ENCODE results near the gene TSC22D2. TPM values are rescaled to one million over a fixed set of nuclear protein-coding genes. Genes with fewer than 3 reads are reported as not detected.

Gene TSC22D2
- total RNA-seq, 3 donors from 2014 or later (not counting 1 experiment from before 2014, with no cell fraction given): 50.1 to 66.3 (median 63.0) TPM

GRCh38 chr3:150372722-150373121, 35.4 kb upstream of the TSC22D2 start:
- DNase-seq: peak in 1 of 2 donors; percentile 24
- Histone ChIP-seq H3K27me3 (ENCODE audit: control insufficient read depth, insufficient read depth, low read length) (no peaks in the 10 kb centered on the region), H3K4me1 (ENCODE audit: control insufficient read depth, insufficient read depth, low read length) (no peaks in the 10 kb centered on the region), H3K27ac (ENCODE audit: low read length) (no peak overlapping the region), H3K4me3 (ENCODE audit: low read length) (no peak overlapping the region), H3K9me3 (ENCODE audit: control insufficient read depth, insufficient read depth, low read length) (no peaks in the 10 kb centered on the region), H3K36me3 (ENCODE audit: control insufficient read depth, insufficient read depth, low read length) (no peaks in the 10 kb centered on the region)
- intact Hi-C loops (cut with micrococcal nuclease): no loop called here
- no peaks in the 10 kb centered on the region for H3K9me3 Mint-ChIP-seq
- no peaks in the 10 kb centered on the region for H3K27me3 Mint-ChIP-seq (ENCODE audit: low read depth in 2 of 2)
- ATAC-seq: peak in 2 of 3 donors; percentile 26 to 34
- peak overlapping the region; percentile 10 for H3K4me3 Mint-ChIP-seq
- H3K27ac Mint-ChIP-seq: no peak overlapping the region
- H3K4me1 Mint-ChIP-seq: peaks cover 5 to 7% of the 10 kb centered on the region in 2 donors
- WGBS (ENCODE audit: insufficient coverage): 100% methylated on average over 1 of the region's 1 CpG
- TF ChIP-seq, protein P1, sequence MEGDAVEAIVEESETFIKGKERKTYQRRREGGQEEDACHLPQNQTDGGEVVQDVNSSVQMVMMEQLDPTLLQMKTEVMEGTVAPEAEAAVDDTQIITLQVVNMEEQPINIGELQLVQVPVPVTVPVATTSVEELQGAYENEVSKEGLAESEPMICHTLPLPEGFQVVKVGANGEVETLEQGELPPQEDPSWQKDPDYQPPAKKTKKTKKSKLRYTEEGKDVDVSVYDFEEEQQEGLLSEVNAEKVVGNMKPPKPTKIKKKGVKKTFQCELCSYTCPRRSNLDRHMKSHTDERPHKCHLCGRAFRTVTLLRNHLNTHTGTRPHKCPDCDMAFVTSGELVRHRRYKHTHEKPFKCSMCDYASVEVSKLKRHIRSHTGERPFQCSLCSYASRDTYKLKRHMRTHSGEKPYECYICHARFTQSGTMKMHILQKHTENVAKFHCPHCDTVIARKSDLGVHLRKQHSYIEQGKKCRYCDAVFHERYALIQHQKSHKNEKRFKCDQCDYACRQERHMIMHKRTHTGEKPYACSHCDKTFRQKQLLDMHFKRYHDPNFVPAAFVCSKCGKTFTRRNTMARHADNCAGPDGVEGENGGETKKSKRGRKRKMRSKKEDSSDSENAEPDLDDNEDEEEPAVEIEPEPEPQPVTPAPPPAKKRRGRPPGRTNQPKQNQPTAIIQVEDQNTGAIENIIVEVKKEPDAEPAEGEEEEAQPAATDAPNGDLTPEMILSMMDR (IDR thresholded peaks at IDR 0.05): no peak
- H3K36me3 Mint-ChIP-seq: no peaks in the 10 kb centered on the region

- TF ChIP-seq, protein P1 (IDR thresholded peaks at IDR 0.05): no peak
- H3K27ac ChIP-seq (ENCODE audit: low read length): no peak overlapping the region
- no peak for ATAC-seq
- no peaks in the 10 kb centered on the region for H3K4me1 ChIP-seq (ENCODE audit: control insufficient read depth, insufficient read depth, low read length)
- WGBS (ENCODE audit: insufficient coverage): 54% methylated on average over 2 of the region's 4 CpGs
- no peaks in the 10 kb centered on the region for H3K27me3 Mint-ChIP-seq (ENCODE audit: low read depth in 2 of 2)
- peaks cover 5 to 7% of the 10 kb centered on the region in 2 donors for H3K4me1 Mint-ChIP-seq
- no peaks in the 10 kb centered on the region for H3K9me3 Mint-ChIP-seq
- no peaks in the 10 kb centered on the region for H3K9me3 ChIP-seq (ENCODE audit: control insufficient read depth, insufficient read depth, low read length)
- H3K36me3 Mint-ChIP-seq: no peaks in the 10 kb centered on the region
- DNase-seq: no peak
- intact Hi-C loops (cut with micrococcal nuclease): no loop called here
- H3K4me3 ChIP-seq (ENCODE audit: low read length): peak overlapping the region; percentile 10
- peak overlapping the region; percentile 41 for H3K4me3 Mint-ChIP-seq
- H3K27ac Mint-ChIP-seq: peak overlapping the region in 1 of 2 donors; percentile 8
- H3K27me3 ChIP-seq (ENCODE audit: control insufficient read depth, insufficient read depth, low read length): no peaks in the 10 kb centered on the region
- no peaks in the 10 kb centered on the region for H3K36me3 ChIP-seq (ENCODE audit: control insufficient read depth, insufficient read depth, low read length)
Observed at GRCh38 chr3:150373234-150373875, 34.7 kb upstream of the TSC22D2 start.

DNA sequence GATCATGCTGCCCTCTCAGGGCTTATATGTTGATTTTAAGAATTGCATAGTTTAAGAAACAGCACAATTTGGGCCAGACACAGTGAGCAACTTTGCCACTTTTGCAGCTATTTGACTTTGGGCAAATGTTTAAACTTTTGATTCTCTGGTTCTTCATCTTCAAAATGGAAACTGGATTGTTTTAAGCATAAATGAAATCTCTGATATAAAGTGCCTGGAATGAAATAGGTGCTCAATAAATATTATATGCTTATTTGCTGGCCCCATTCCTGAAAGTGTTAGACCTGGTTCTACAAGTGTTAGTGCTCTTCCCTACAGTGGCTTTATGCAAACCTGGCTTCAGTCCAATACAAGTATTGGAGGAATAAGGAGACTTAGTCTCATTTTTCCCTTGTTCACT, 33.1 kb upstream of the TSC22D2 start:
- Mint-ChIP-seq H3K27me3 (ENCODE audit: low read depth in 2 of 2) (no peaks in the 10 kb centered on the region), H3K27ac (no peak overlapping the region), H3K36me3 (no peaks in the 10 kb centered on the region), H3K4me3 (no peak overlapping the region), H3K4me1 (peaks cover 5 to 7% of the 10 kb centered on the region in 2 donors), H3K9me3 (no peaks in the 10 kb centered on the region)
- no peak overlapping the region for H3K27ac ChIP-seq (ENCODE audit: low read length)
- ATAC-seq: no peak
- H3K9me3 ChIP-seq (ENCODE audit: control insufficient read depth, insufficient read depth, low read length): no peaks in the 10 kb centered on the region
- DNase-seq: no peak
- TF ChIP-seq, protein P1 (IDR thresholded peaks at IDR 0.05): no peak
- intact Hi-C loops (cut with micrococcal nuclease): no loop called here
- no peaks in the 10 kb centered on the region for H3K27me3 ChIP-seq (ENCODE audit: control insufficient read depth, insufficient read depth, low read length)
- H3K4me1 ChIP-seq (ENCODE audit: control insufficient read depth, insufficient read depth, low read length): no peaks in the 10 kb centered on the region
- H3K36me3 ChIP-seq (ENCODE audit: control insufficient read depth, insufficient read depth, low read length): no peaks in the 10 kb centered on the region
- no peak overlapping the region for H3K4me3 ChIP-seq (ENCODE audit: low read length)

All from natural killer cell (primary cell).